H9 (cell line): ENCODE measurements around the gene KLHDC10. TPM values are rescaled to one million over a fixed set of nuclear protein-coding genes. Genes with fewer than 3 reads are reported as not detected.

ENCODE experiments used
- DNase-seq: peaks from one replicate; pipeline ENCODE4 v3.0.0-alpha.2; 2017
- H2AFZ ChIP-seq: one replicate; pipeline ENCODE4 v1.6.1; 2013; ENCODE audit warnings: mild to moderate bottlenecking, low read length, control low read depth, moderate library complexity
- H2AK5ac ChIP-seq: 2 replicates; pipeline ENCODE4 v1.6.1; 2013; ENCODE audit warnings: low read length, control low read depth, mixed read lengths; ENCODE audit not compliant: insufficient read length
- H2BK120ac ChIP-seq: one replicate; pipeline ENCODE4 v1.6.1; 2013; ENCODE audit warnings: low read depth, mild to moderate bottlenecking, low read length, control low read depth, inconsistent platforms; ENCODE audit not compliant: poor library complexity, severe bottlenecking
- H2BK12ac ChIP-seq: 2 replicates; pipeline ENCODE4 v1.6.1; 2013; ENCODE audit warnings: low read length, control low read depth, mixed read lengths, low read depth; ENCODE audit not compliant: insufficient read length
- H2BK15ac ChIP-seq: 2 replicates; pipeline ENCODE4 v1.6.1; 2013; ENCODE audit warnings: low read depth, low read length, control low read depth
- H2BK20ac ChIP-seq: one replicate; pipeline ENCODE4 v1.6.1; 2013; ENCODE audit warnings: low read depth, mild to moderate bottlenecking, low read length, control low read depth, inconsistent platforms; ENCODE audit not compliant: poor library complexity, severe bottlenecking
- H2BK5ac ChIP-seq: 2 replicates; pipeline ENCODE4 v1.6.1; 2013; ENCODE audit warnings: low read length, control low read depth, mixed read lengths; ENCODE audit not compliant: insufficient read length
- H3K14ac ChIP-seq: 2 replicates; pipeline ENCODE4 v1.6.1; 2013; ENCODE audit warnings: low read length, control low read depth; ENCODE audit not compliant: insufficient read depth
- H3K18ac ChIP-seq: 2 replicates; pipeline ENCODE4 v1.6.1; 2013; ENCODE audit warnings: low read depth, mild to moderate bottlenecking, mixed read lengths, low read length, control low read depth; ENCODE audit not compliant: insufficient read length
- H3K23ac ChIP-seq: 2 replicates; pipeline ENCODE4 v1.6.1; 2013; ENCODE audit warnings: low read length, control low read depth, mixed read lengths, low read depth; ENCODE audit not compliant: insufficient read length
- H3K23me2 ChIP-seq: 2 replicates; pipeline ENCODE4 v1.6.1; 2013; ENCODE audit warnings: low read depth, mild to moderate bottlenecking, mixed read lengths, low read length, control low read depth; ENCODE audit not compliant: insufficient read length, poor library complexity, severe bottlenecking
- H3K27ac ChIP-seq: 2 replicates; pipeline ENCODE4 v1.5.1; 2013; ENCODE audit warnings: low read length, control low read depth, mixed read lengths, low read depth; ENCODE audit not compliant: insufficient read length
- H3K27me3 ChIP-seq: 2 replicates; pipeline ENCODE4 v1.6.1; 2013; ENCODE audit warnings: low read length, control low read depth, inconsistent platforms; ENCODE audit not compliant: insufficient read depth
- H3K4ac ChIP-seq: 2 replicates; pipeline ENCODE4 v1.6.1; 2013; ENCODE audit warnings: low read depth, mild to moderate bottlenecking, control low read depth, inconsistent platforms, low read length, moderate library complexity
- H3K4me1 ChIP-seq: 2 replicates; pipeline ENCODE4 v1.6.1; 2013; ENCODE audit warnings: low read length, control low read depth, inconsistent platforms; ENCODE audit not compliant: insufficient read depth
- H3K4me2 ChIP-seq: 2 replicates; pipeline ENCODE4 v1.6.1; 2013; ENCODE audit warnings: low read length, control low read depth, mixed read lengths; ENCODE audit not compliant: insufficient read length, insufficient read depth
- H3K56ac ChIP-seq: 2 replicates; pipeline ENCODE4 v1.6.1; 2013; ENCODE audit warnings: low read depth, mild to moderate bottlenecking, mixed read lengths, low read length, control low read depth; ENCODE audit not compliant: insufficient read length
- H3K79me1 ChIP-seq: 2 replicates; pipeline ENCODE4 v1.6.1; 2013; ENCODE audit warnings: low read depth, mild to moderate bottlenecking, moderate library complexity, low read length, control low read depth, inconsistent platforms; ENCODE audit not compliant: insufficient read depth, poor library complexity, severe bottlenecking
- H3K79me2 ChIP-seq: 2 replicates; pipeline ENCODE4 v1.6.1; 2013; ENCODE audit warnings: low read length, control low read depth, inconsistent platforms; ENCODE audit not compliant: insufficient read depth
- H3K9ac ChIP-seq: 2 replicates; pipeline ENCODE4 v1.6.1; 2013; ENCODE audit warnings: low read length, control low read depth, mixed read lengths; ENCODE audit not compliant: insufficient read length; ENCODE audit errors: extremely low read depth
- H3K9me3 ChIP-seq: one replicate; pipeline ENCODE4 v1.6.1; 2013; ENCODE audit warnings: low read depth, low read length, inconsistent platforms; ENCODE audit not compliant: control insufficient read depth
- H3T11ph ChIP-seq: one replicate; pipeline ENCODE4 v1.6.1; 2013; ENCODE audit warnings: mild to moderate bottlenecking, low read length, control low read depth, inconsistent platforms
- H4K20me1 ChIP-seq: one replicate; pipeline ENCODE4 v1.6.1; 2013; ENCODE audit not compliant: control insufficient read depth, insufficient read length, insufficient read depth
- H4K5ac ChIP-seq: 2 replicates; pipeline ENCODE4 v1.6.1; 2013; ENCODE audit warnings: low read depth, mild to moderate bottlenecking, mixed read lengths, low read length, control low read depth; ENCODE audit not compliant: insufficient read length
- H4K8ac ChIP-seq: replicated peaks from 2 replicates; pipeline ENCODE4 v1.6.1; 2013; ENCODE audit warnings: low read length, control low read depth, mixed read lengths, low read depth; ENCODE audit not compliant: insufficient read length
- H4K91ac ChIP-seq: 2 replicates; pipeline ENCODE4 v1.6.1; 2013; ENCODE audit warnings: low read depth, mild to moderate bottlenecking, moderate library complexity, mixed read lengths, low read length, control low read depth; ENCODE audit not compliant: insufficient read length
- H3K27ac Mint-ChIP-seq, 3 experiments: 2 replicates in 2 of 3; 3 replicates in 1 of 3; pipeline ENCODE4 v1.8.0; 2020 to 2021; ENCODE audit warnings: mixed read lengths in 3 of 3, mild to moderate bottlenecking in 1 of 3, moderate library complexity in 1 of 3
- H3K27me3 Mint-ChIP-seq: 2 replicates; pipeline ENCODE4 v1.8.0; 2021; ENCODE audit warnings: low read depth, mild to moderate bottlenecking, moderate library complexity, mixed read lengths
- H3K36me3 Mint-ChIP-seq, 3 experiments: 2 replicates in 2 of 3; 3 replicates in 1 of 3; pipeline ENCODE4 v1.8.0; 2020 to 2021; ENCODE audit warnings: low read depth in 3 of 3, mixed read lengths in 3 of 3; ENCODE audit not compliant: insufficient read depth in 1 of 3
- H3K4me1 Mint-ChIP-seq, 2 experiments: 2 replicates each; pipeline ENCODE4 v1.8.0; 2020; ENCODE audit warnings: mixed read lengths in 2 of 2
- H3K4me3 Mint-ChIP-seq, 2 experiments: 2 replicates in 1 of 2; 3 replicates in 1 of 2; pipeline ENCODE4 v1.8.0; 2020 to 2021; ENCODE audit warnings: mild to moderate bottlenecking in 2 of 2, mixed read lengths in 2 of 2, moderate library complexity in 1 of 2
- H3K9me3 Mint-ChIP-seq, 2 experiments: 2 replicates in 1 of 2; 3 replicates in 1 of 2; pipeline ENCODE4 v1.8.0; 2020; ENCODE audit warnings: mild to moderate bottlenecking in 2 of 2, mixed read lengths in 2 of 2, moderate library complexity in 1 of 2
- WGBS: extraction: QIAGEN DNeasy Blood & Tissue Kit; methylation state at CpG from one replicate; pipeline ENCODE4 v1.1.7; 2013; ENCODE audit warnings: missing lambda C conversion rate, low lambda C conversion rate, mixed read lengths; ENCODE audit not compliant: insufficient read length; ENCODE audit errors: extremely low coverage; 5-methylcytosine and 5-hydroxymethylcytosine counted together
- total RNA-seq: library from RNA; stranded (reverse); gene quantifications from 2 replicates; pipeline ENCODE4 v1.2.1, GENCODE V29; 2021
- TF ChIP-seq, protein P1 (sequence below): fragments of 200-600 bp; sonication (generic); conservative IDR thresholded peaks from 3 replicates; pipeline ENCODE4 v1.8.0; 2021; ENCODE audit warnings: antibody characterized with exemption, mild to moderate bottlenecking

Gene KLHDC10
- total RNA-seq, 1 experiment from 2014 or later, result 17.3 TPM

DNA sequence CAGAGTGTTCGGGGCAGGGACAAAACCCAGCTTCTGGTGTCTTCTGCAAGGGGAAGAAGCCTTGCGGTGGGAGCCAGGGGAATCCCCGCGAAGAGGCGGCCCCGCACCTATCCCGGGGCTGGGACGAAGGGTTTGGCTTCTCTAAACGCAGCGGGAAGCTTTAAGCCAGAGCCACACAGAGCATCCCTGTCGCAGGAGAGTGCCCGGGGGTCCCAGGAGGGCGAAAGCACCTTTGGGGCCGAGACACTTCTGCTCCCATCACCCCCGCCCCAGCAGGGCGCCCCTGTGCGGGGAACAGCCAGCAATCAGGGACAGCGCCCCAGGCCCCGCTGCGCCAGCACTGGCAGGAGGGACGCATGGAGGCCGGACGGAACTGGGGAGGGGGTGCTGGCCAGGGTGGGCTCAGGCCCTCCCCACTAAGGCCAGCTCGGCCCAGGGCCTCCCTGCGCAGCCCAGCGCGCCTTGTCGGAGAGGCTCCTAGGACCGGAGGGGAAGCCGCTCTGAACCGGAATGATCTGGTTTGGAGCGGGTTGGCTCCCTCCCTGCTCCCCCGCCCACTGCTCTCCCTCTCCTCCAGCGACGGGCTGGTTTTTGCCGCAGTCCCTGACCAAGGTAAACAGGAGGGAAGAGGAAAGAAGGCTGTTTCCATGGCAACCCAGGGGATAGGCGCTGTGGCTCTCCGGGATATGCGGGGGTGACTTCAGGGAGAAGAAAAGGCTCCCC, 71.0 kb downstream of the KLHDC10 start:
- Mint-ChIP-seq H3K36me3 (peaks cover 2 to 11% (median 8%) of the 10 kb centered on the region in 3 experiments; a peak in 5 of 7 replicates), H3K27ac (peak overlapping the region; percentile 86 to 97 (median 96); a peak in 6 of 7 replicates), H3K4me1 (peaks cover 26 to 35% of the 10 kb centered on the region in 2 experiments), H3K27me3 (peaks cover 27% of the 10 kb centered on the region), H3K4me3 (peak overlapping the region; percentile 58 to 71), H3K9me3 (no peaks in the 10 kb centered on the region; a peak in 1 of 5 replicates)
- peak overlapping the region; percentile 97 for H3K14ac ChIP-seq
- H3T11ph ChIP-seq, result no peak overlapping the region
- no peaks in the 10 kb centered on the region for H3K9me3 ChIP-seq
- H3K79me2 ChIP-seq, result no peaks in the 10 kb centered on the region
- DNase-seq, result peak; percentile 86
- H3K27me3 ChIP-seq, result no peaks in the 10 kb centered on the region
- peak overlapping the region; percentile 25 for H2BK12ac ChIP-seq
- H4K8ac ChIP-seq, result no peak overlapping the region
- H3K79me1 ChIP-seq, result no peaks in the 10 kb centered on the region
- H3K23me2 ChIP-seq, result peaks cover 9% of the 10 kb centered on the region
- H4K91ac ChIP-seq, result peak overlapping the region; percentile 86
- H2AFZ ChIP-seq, result no peak overlapping the region
- H3K4me2 ChIP-seq, result peak overlapping the region; percentile 57
- no peaks in the 10 kb centered on the region for H4K20me1 ChIP-seq
- TF ChIP-seq, protein P1, sequence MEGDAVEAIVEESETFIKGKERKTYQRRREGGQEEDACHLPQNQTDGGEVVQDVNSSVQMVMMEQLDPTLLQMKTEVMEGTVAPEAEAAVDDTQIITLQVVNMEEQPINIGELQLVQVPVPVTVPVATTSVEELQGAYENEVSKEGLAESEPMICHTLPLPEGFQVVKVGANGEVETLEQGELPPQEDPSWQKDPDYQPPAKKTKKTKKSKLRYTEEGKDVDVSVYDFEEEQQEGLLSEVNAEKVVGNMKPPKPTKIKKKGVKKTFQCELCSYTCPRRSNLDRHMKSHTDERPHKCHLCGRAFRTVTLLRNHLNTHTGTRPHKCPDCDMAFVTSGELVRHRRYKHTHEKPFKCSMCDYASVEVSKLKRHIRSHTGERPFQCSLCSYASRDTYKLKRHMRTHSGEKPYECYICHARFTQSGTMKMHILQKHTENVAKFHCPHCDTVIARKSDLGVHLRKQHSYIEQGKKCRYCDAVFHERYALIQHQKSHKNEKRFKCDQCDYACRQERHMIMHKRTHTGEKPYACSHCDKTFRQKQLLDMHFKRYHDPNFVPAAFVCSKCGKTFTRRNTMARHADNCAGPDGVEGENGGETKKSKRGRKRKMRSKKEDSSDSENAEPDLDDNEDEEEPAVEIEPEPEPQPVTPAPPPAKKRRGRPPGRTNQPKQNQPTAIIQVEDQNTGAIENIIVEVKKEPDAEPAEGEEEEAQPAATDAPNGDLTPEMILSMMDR, result no peak
- H4K5ac ChIP-seq, result peak overlapping the region; percentile 77
- peak overlapping the region; percentile 66 for H2BK120ac ChIP-seq
- H3K4ac ChIP-seq, result peak overlapping the region; percentile 80
- no peak overlapping the region for H2BK20ac ChIP-seq
- no peak overlapping the region for H2BK5ac ChIP-seq
- H3K9ac ChIP-seq, result peak overlapping the region; percentile 85
- no peak overlapping the region for H2AK5ac ChIP-seq
- H3K56ac ChIP-seq, result no peak overlapping the region
- H3K27ac ChIP-seq, result no peak overlapping the region
- 0 out of 2 replicates have a peak, but pooled peaks cover 2% of the 10 kb centered on the region for H3K4me1 ChIP-seq
- H2BK15ac ChIP-seq, result no peak overlapping the region; the same call in 1 of the 2 replicates
- no peak overlapping the region for H3K23ac ChIP-seq
- WGBS, result no CpG with 5 or more reads among the region's 39 CpGs
- H3K18ac ChIP-seq, result peak overlapping the region; percentile 96
